CD4-positive, alpha-beta T cell treated with Interleukin-17A for 1 hour (primary cell): Measurements from ENCODE around the gene NKAIN2.
"Not testable (repeated sequence)": the region's sequence is repeated elsewhere in the genome, so short reads cannot be mapped to it uniquely, and the experiment has no call there.

Experiments
- DNase-seq: peaks from one replicate; pipeline ENCODE4 v3.0.0-alpha.2; 2020

Gene NKAIN2

GRCh38 chr6:124722141-124722878 is 918.6 kb downstream of the NKAIN2 start:
- no peak for DNase-seq

GRCh38 chr6:124723671-124724070 is 920.0 kb downstream of the NKAIN2 start:
- no peak for DNase-seq

GRCh38 chr6:124737804-124738203 is 934.1 kb downstream of the NKAIN2 start:
- not testable (repeated sequence) for DNase-seq

- DNase-seq, result no peak
These were observed 934.8 kb downstream of the NKAIN2 start for GRCh38 chr6:124738482-124738881.

GRCh38 chr6:124741341-124741740 is 937.7 kb downstream of the NKAIN2 start:
- DNase-seq, result no peak

GRCh38 chr6:124742971-124743370 is 939.3 kb downstream of the NKAIN2 start:
- no peak for DNase-seq

GRCh38 chr6:124743420-124743819 is 939.8 kb downstream of the NKAIN2 start:
- no peak for DNase-seq

GRCh38 chr6:124747349-124747748 is 943.7 kb downstream of the NKAIN2 start:
- DNase-seq, result no peak

- no peak for DNase-seq
These were observed 945.1 kb downstream of the NKAIN2 start for GRCh38 chr6:124748778-124749177.

- DNase-seq, result no peak
These were observed 949.3 kb downstream of the NKAIN2 start for GRCh38 chr6:124753001-124753400.

- no peak for DNase-seq
These were observed 950.0 kb downstream of the NKAIN2 start for GRCh38 chr6:124753562-124754105.

GRCh38 chr6:124755321-124755720 is 951.7 kb downstream of the NKAIN2 start:
- DNase-seq, result no peak

- no peak for DNase-seq
These were observed 953.9 kb downstream of the NKAIN2 start for GRCh38 chr6:124757560-124757959.

- no peak for DNase-seq
These were observed 955.0 kb downstream of the NKAIN2 start for GRCh38 chr6:124758663-124759062.

GRCh38 chr6:124765280-124765679 is 961.6 kb downstream of the NKAIN2 start:
- DNase-seq, result no peak

- DNase-seq, result no peak
These were observed 964.6 kb downstream of the NKAIN2 start for GRCh38 chr6:124768224-124768623.

- no peak for DNase-seq
These were observed 966.3 kb downstream of the NKAIN2 start for GRCh38 chr6:124769811-124770544.

- no peak for DNase-seq
These were observed 967.1 kb downstream of the NKAIN2 start for GRCh38 chr6:124770784-124771183.

GRCh38 chr6:124772733-124773319 is 969.2 kb downstream of the NKAIN2 start:
- DNase-seq, result no peak

- DNase-seq, result no peak
These were observed 971.5 kb downstream of the NKAIN2 start for GRCh38 chr6:124775121-124775520.

- no peak for DNase-seq
These were observed 974.2 kb downstream of the NKAIN2 start for GRCh38 chr6:124777863-124778262.

- DNase-seq, result no peak
These were observed 977.0 kb downstream of the NKAIN2 start for GRCh38 chr6:124780623-124781022.

- no peak for DNase-seq
These were observed 979.7 kb downstream of the NKAIN2 start for GRCh38 chr6:124783344-124783743.

- DNase-seq, result no peak
These were observed 987.5 kb downstream of the NKAIN2 start for GRCh38 chr6:124791156-124791555.
